Measurements from ENCODE around the gene VTI1A.
A peak's percentile ranks its signal among the peaks of the same experiment; 100 is the strongest.

Gene VTI1A

GRCh38 chr10:112454910-112455779 lies 8.1 kb downstream of the VTI1A start:
- Histone ChIP-seq H3K9ac (ENCODE audit: low read depth, low read length, poor library complexity, severe bottlenecking) (no peak overlapping the region), H4K20me1 (ENCODE audit: insufficient read depth, low read length, poor library complexity, severe bottlenecking) (peaks cover 3% of the 10 kb centered on the region), H3K4me1 (ENCODE audit: insufficient read depth, low read length, poor library complexity, severe bottlenecking) (peaks cover 10% of the 10 kb centered on the region), H3F3A (ENCODE audit: low read depth) (no peaks in the 10 kb centered on the region), H3K9me2 (replicated peaks; ENCODE audit: low read depth, low read length) (no peaks in the 10 kb centered on the region), H3K4me2 (ENCODE audit: low read depth, low read length, poor library complexity, severe bottlenecking) (no peak overlapping the region), H3K27me3 (ENCODE audit: insufficient read depth, low read length, poor library complexity, severe bottlenecking) (no peaks in the 10 kb centered on the region), H3K79me2 (ENCODE audit: insufficient read depth, low read length) (peaks cover 31% of the 10 kb centered on the region), H3K4me3 (ENCODE audit: low read length, poor library complexity, severe bottlenecking) (no peak overlapping the region), H2AFZ (ENCODE audit: low read length) (no peak overlapping the region), H3K36me3 (ENCODE audit: insufficient read depth, low read length) (no peaks in the 10 kb centered on the region), H3K9me3 (ENCODE audit: insufficient read depth, low read depth, low read length) (no peaks in the 10 kb centered on the region)
- no peak for TF ChIP-seq EZH2phosphoT487 (IDR thresholded peaks at IDR 0.05; ENCODE audit: borderline replicate concordance)
- no peak for TF ChIP-seq CTCF (conservative IDR thresholded peaks at IDR 0.05; ENCODE audit: low read length)

- Histone ChIP-seq H3K9ac (ENCODE audit: low read depth, low read length, poor library complexity, severe bottlenecking) (no peak overlapping the region), H3K36me3 (ENCODE audit: insufficient read depth, low read length) (no peaks in the 10 kb centered on the region), H3K4me3 (ENCODE audit: low read length, poor library complexity, severe bottlenecking) (no peak overlapping the region), H3K9me3 (ENCODE audit: insufficient read depth, low read depth, low read length) (no peaks in the 10 kb centered on the region), H3F3A (ENCODE audit: low read depth) (no peaks in the 10 kb centered on the region), H3K79me2 (ENCODE audit: insufficient read depth, low read length) (peaks cover 18% of the 10 kb centered on the region), H4K20me1 (ENCODE audit: insufficient read depth, low read length, poor library complexity, severe bottlenecking) (peaks cover 3% of the 10 kb centered on the region), H3K4me1 (ENCODE audit: insufficient read depth, low read length, poor library complexity, severe bottlenecking) (no peaks in the 10 kb centered on the region), H3K4me2 (ENCODE audit: low read depth, low read length, poor library complexity, severe bottlenecking) (no peak overlapping the region), H2AFZ (ENCODE audit: low read length) (no peak overlapping the region), H3K27me3 (ENCODE audit: insufficient read depth, low read length, poor library complexity, severe bottlenecking) (no peaks in the 10 kb centered on the region), H3K9me2 (replicated peaks; ENCODE audit: low read depth, low read length) (no peaks in the 10 kb centered on the region)
- TF ChIP-seq EZH2phosphoT487 (IDR thresholded peaks at IDR 0.05; ENCODE audit: borderline replicate concordance) = no peak
- TF ChIP-seq CTCF (conservative IDR thresholded peaks at IDR 0.05; ENCODE audit: low read length) = peak; percentile 59
Measured at GRCh38 chr10:112456533-112456932, 9.5 kb downstream of the VTI1A start.

- no peak overlapping the region for H2AFZ ChIP-seq (ENCODE audit: low read length)
- H3K4me3 ChIP-seq (ENCODE audit: low read length, poor library complexity, severe bottlenecking) = no peak overlapping the region
- H4K20me1 ChIP-seq (ENCODE audit: insufficient read depth, low read length, poor library complexity, severe bottlenecking) = no peaks in the 10 kb centered on the region
- H3K9me2 ChIP-seq (replicated peaks; ENCODE audit: low read depth, low read length) = no peaks in the 10 kb centered on the region
- no peak overlapping the region for H3K9ac ChIP-seq (ENCODE audit: low read depth, low read length, poor library complexity, severe bottlenecking)
- peaks cover 13% of the 10 kb centered on the region; the same call in 1 of the 2 replicates for H3K36me3 ChIP-seq (ENCODE audit: insufficient read depth, low read length)
- H3F3A ChIP-seq (ENCODE audit: low read depth) = no peaks in the 10 kb centered on the region
- no peak overlapping the region for H3K4me2 ChIP-seq (ENCODE audit: low read depth, low read length, poor library complexity, severe bottlenecking)
- no peaks in the 10 kb centered on the region for H3K4me1 ChIP-seq (ENCODE audit: insufficient read depth, low read length, poor library complexity, severe bottlenecking)
- no peaks in the 10 kb centered on the region for H3K79me2 ChIP-seq (ENCODE audit: insufficient read depth, low read length)
- H3K9me3 ChIP-seq (ENCODE audit: insufficient read depth, low read depth, low read length) = no peaks in the 10 kb centered on the region
- no peaks in the 10 kb centered on the region for H3K27me3 ChIP-seq (ENCODE audit: insufficient read depth, low read length, poor library complexity, severe bottlenecking)
- TF ChIP-seq EZH2phosphoT487 (IDR thresholded peaks at IDR 0.05; ENCODE audit: borderline replicate concordance) = no peak
- TF ChIP-seq CTCF (conservative IDR thresholded peaks at IDR 0.05; ENCODE audit: low read length) = no peak
Measured at GRCh38 chr10:112460366-112460765, 13.4 kb downstream of the VTI1A start.

Data from Loucy (cell line).